GM21390 (cell line): ENCODE results near the gene LHX1.

ENCODE experiments used
- ATAC-seq: cut with Tn5 transposase; IDR thresholded peaks from one replicate; pipeline ENCODE4 v1.9.1; 2021; ENCODE audit not compliant: unreplicated experiment

Gene LHX1

GRCh38 chr17:36937959-36938565 lies 787 bp downstream of the LHX1 start:
- no peak for ATAC-seq

GRCh38 chr17:36938566-36939051 lies 1.3 kb downstream of the LHX1 start:
- no peak for ATAC-seq

- ATAC-seq, result no peak
Observed at GRCh38 chr17:36939052-36939801, 2.0 kb downstream of the LHX1 start.

GRCh38 chr17:36939802-36940312 lies 2.6 kb downstream of the LHX1 start:
- no peak for ATAC-seq

- no peak for ATAC-seq
Observed at GRCh38 chr17:36940313-36941264, 3.3 kb downstream of the LHX1 start.

GRCh38 chr17:36941265-36942010 lies 4.2 kb downstream of the LHX1 start:
- ATAC-seq, result no peak

GRCh38 chr17:36942019-36942599 lies 4.8 kb downstream of the LHX1 start:
- ATAC-seq, result no peak

GRCh38 chr17:36942631-36943125 lies 5.4 kb downstream of the LHX1 start:
- no peak for ATAC-seq

- no peak for ATAC-seq
Observed at GRCh38 chr17:36943250-36944191, 6.2 kb downstream of the LHX1 start.

GRCh38 chr17:36944553-36944952 lies 7.3 kb downstream of the LHX1 start:
- ATAC-seq, result no peak

- ATAC-seq, result no peak
Observed at GRCh38 chr17:36945140-36945539, 7.9 kb downstream of the LHX1 start.

GRCh38 chr17:36945959-36946725 lies 8.9 kb downstream of the LHX1 start:
- no peak for ATAC-seq

GRCh38 chr17:36946726-36947091 lies 9.4 kb downstream of the LHX1 start:
- ATAC-seq, result no peak

GRCh38 chr17:36947922-36948716 lies 10.8 kb downstream of the LHX1 start:
- peak; percentile 19 for ATAC-seq

- peak; percentile 93 for ATAC-seq
Observed at GRCh38 chr17:36948717-36949460, 11.6 kb downstream of the LHX1 start, which contains the start of gene AATF. TSS of gene AATF (plus strand) at chr17:36948954. CDS start at chr17:36949126, 172 bp downstream.

GRCh38 chr17:36949461-36949927 lies 12.2 kb downstream of the LHX1 start:
- ATAC-seq, result no peak
